Keratinocyte (primary cell): ENCODE results near the gene PDCD5.

ENCODE experiments used
- EZH2 ChIP-seq: IDR thresholded peaks from one replicate; pipeline ENCODE4 v1.6.1; 2012; ENCODE audit warnings: inconsistent platforms, mild to moderate bottlenecking, low read length, moderate library complexity
- TF ChIP-seq, protein P1 (sequence below), 3 experiments: IDR thresholded peaks in 1 of 3; conservative IDR thresholded peaks in 1 of 3; optimal IDR thresholded peaks in 1 of 3; 2 replicates in 2 of 3; 3 replicates in 1 of 3; pipeline versions ENCODE3 to v1.5.1; 2011; ENCODE audit warnings: low read length in 3 of 3, mild to moderate bottlenecking in 3 of 3, moderate library complexity in 2 of 3, control low read depth in 1 of 3, inconsistent platforms in 1 of 3; ENCODE audit not compliant: insufficient read depth in 2 of 3; ENCODE audit errors: extremely low read depth in 1 of 3

DNA sequence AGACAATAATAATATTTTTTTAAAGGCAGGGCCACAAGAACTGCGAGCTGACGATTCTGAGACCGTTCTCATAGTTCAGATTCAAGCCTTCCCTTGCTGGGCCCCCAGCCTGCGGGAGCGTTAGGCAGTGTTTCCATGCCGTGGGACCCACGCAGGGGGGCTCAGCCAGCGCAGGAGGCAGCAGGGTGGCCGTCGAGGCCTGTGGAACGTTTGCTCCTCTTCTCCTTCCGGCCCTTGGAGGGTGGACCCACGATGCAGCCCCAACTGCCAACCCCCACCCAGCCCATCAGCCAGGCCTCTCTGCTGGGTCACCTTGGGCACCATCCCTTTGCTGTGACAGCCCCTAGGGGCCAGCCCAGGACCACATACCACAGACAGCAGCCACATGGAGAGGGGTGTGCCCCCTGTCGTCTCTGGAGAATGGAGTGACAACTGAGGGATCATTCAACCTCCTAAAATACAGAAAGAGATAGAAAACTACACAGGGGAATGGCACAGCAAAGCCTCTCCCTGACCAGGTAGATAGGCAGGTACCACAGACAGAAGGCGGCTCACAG is 46.8 kb downstream of the PDCD5 start:
- TF ChIP-seq, protein P1, sequence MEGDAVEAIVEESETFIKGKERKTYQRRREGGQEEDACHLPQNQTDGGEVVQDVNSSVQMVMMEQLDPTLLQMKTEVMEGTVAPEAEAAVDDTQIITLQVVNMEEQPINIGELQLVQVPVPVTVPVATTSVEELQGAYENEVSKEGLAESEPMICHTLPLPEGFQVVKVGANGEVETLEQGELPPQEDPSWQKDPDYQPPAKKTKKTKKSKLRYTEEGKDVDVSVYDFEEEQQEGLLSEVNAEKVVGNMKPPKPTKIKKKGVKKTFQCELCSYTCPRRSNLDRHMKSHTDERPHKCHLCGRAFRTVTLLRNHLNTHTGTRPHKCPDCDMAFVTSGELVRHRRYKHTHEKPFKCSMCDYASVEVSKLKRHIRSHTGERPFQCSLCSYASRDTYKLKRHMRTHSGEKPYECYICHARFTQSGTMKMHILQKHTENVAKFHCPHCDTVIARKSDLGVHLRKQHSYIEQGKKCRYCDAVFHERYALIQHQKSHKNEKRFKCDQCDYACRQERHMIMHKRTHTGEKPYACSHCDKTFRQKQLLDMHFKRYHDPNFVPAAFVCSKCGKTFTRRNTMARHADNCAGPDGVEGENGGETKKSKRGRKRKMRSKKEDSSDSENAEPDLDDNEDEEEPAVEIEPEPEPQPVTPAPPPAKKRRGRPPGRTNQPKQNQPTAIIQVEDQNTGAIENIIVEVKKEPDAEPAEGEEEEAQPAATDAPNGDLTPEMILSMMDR (optimal IDR thresholded peaks at IDR 0.05 in 1 of 3, IDR thresholded peaks at IDR 0.05 in 1 of 3, conservative IDR thresholded peaks at IDR 0.05 in 1 of 3; ENCODE audit: extremely low read depth in 1 of 3, insufficient read depth in 2 of 3, low read length in 3 of 3): no peak
- TF ChIP-seq EZH2: no peak
